HCT116 (cell line): ENCODE data around the gene GMPPB.

ENCODE experiments used
- FOSL1 ChIP-seq: IDR thresholded peaks from 2 replicates; pipeline ENCODE4 v1.6.1; 2012; ENCODE audit warnings: low read depth
- POLR2AphosphoS5 ChIP-seq: IDR thresholded peaks from 2 replicates; pipeline ENCODE4 v1.6.1; 2011; ENCODE audit warnings: mild to moderate bottlenecking, low read depth, low read length, moderate library complexity
- RAD21 ChIP-seq: IDR thresholded peaks from 2 replicates; pipeline ENCODE4 v1.6.1; 2012; ENCODE audit warnings: low read depth, mild to moderate bottlenecking
- TF ChIP-seq, protein P1 (sequence below), 3 experiments: fragments of 200-600 bp in 1 of 3; sonication (generic) in 1 of 3; IDR thresholded peaks in 2 of 3; conservative IDR thresholded peaks in 1 of 3; 2 replicates each; pipeline ENCODE4 v1.5.1; 2012 to 2017; ENCODE audit warnings: low read depth in 2 of 3, low read length in 2 of 3, antibody characterized with exemption in 1 of 3, borderline replicate concordance in 1 of 3, control low read depth in 1 of 3, mild to moderate bottlenecking in 1 of 3, mixed read lengths in 1 of 3, mixed run types in 1 of 3, moderate library complexity in 1 of 3; ENCODE audit not compliant: insufficient read depth in 1 of 3

GRCh38 chr3:49747792-49748480 lies 24.2 kb upstream of the GMPPB start:
- TF ChIP-seq, protein P1, sequence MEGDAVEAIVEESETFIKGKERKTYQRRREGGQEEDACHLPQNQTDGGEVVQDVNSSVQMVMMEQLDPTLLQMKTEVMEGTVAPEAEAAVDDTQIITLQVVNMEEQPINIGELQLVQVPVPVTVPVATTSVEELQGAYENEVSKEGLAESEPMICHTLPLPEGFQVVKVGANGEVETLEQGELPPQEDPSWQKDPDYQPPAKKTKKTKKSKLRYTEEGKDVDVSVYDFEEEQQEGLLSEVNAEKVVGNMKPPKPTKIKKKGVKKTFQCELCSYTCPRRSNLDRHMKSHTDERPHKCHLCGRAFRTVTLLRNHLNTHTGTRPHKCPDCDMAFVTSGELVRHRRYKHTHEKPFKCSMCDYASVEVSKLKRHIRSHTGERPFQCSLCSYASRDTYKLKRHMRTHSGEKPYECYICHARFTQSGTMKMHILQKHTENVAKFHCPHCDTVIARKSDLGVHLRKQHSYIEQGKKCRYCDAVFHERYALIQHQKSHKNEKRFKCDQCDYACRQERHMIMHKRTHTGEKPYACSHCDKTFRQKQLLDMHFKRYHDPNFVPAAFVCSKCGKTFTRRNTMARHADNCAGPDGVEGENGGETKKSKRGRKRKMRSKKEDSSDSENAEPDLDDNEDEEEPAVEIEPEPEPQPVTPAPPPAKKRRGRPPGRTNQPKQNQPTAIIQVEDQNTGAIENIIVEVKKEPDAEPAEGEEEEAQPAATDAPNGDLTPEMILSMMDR (IDR thresholded peaks at IDR 0.05 in 2 of 3, conservative IDR thresholded peaks at IDR 0.05 in 1 of 3; ENCODE audit: borderline replicate concordance in 1 of 3, insufficient read depth in 1 of 3, low read depth in 2 of 3, low read length in 2 of 3) = no peak
- TF ChIP-seq POLR2AphosphoS5 = no peak
- no peak for TF ChIP-seq RAD21
- no peak for TF ChIP-seq FOSL1
